HEK293 (cell line): ENCODE measurements around the gene SMAD7.

Experiments used
- AEBP2 ChIP-seq: fragments of 450-650 bp; formaldehyde crosslinking; IDR thresholded peaks from 2 replicates; pipeline ENCODE4 v1.5.1; 2016; ENCODE audit warnings: missing biosample characterization, missing genetic modification characterization, borderline replicate concordance
- GFI1B ChIP-seq: fragments of 450-650 bp; formaldehyde crosslinking; IDR thresholded peaks from 2 replicates; pipeline ENCODE4 v1.5.1; 2016; ENCODE audit warnings: missing biosample characterization, missing genetic modification characterization
- KLF16 ChIP-seq: fragments of 450-650 bp; formaldehyde crosslinking; IDR thresholded peaks from 2 replicates; pipeline ENCODE4 v1.5.1; 2017; ENCODE audit warnings: missing biosample characterization, missing genetic modification characterization
- SCRT1 ChIP-seq: fragments of 450-650 bp; formaldehyde crosslinking; IDR thresholded peaks from 2 replicates; pipeline ENCODE4 v1.5.1; 2016; ENCODE audit warnings: missing biosample characterization, missing genetic modification characterization, borderline replicate concordance
- SP2 ChIP-seq: fragments of 450-650 bp; formaldehyde crosslinking; IDR thresholded peaks from 2 replicates; pipeline ENCODE4 v1.5.1; 2016; ENCODE audit warnings: missing biosample characterization, missing genetic modification characterization
- YY2 ChIP-seq: fragments of 450-650 bp; formaldehyde crosslinking; IDR thresholded peaks from 2 replicates; pipeline ENCODE4 v1.5.1; 2016; ENCODE audit warnings: missing biosample characterization, missing genetic modification characterization
- ZBTB44 ChIP-seq: fragments of 450-650 bp; IDR thresholded peaks from 2 replicates; pipeline ENCODE4 v1.5.1; 2018; ENCODE audit warnings: missing biosample characterization, mild to moderate bottlenecking, missing genetic modification characterization
- ZNF114 ChIP-seq: fragments of 450-650 bp; formaldehyde crosslinking; IDR thresholded peaks from 2 replicates; pipeline ENCODE4 v1.5.0; 2017; ENCODE audit warnings: missing biosample characterization, missing genetic modification characterization
- ZNF16 ChIP-seq: fragments of 450-650 bp; formaldehyde crosslinking; IDR thresholded peaks from 2 replicates; pipeline ENCODE4 v1.5.1; 2016; ENCODE audit warnings: low read depth, missing biosample characterization, missing genetic modification characterization
- ZNF23 ChIP-seq: fragments of 450-650 bp; formaldehyde crosslinking; IDR thresholded peaks from 2 replicates; pipeline ENCODE4 v1.5.1; 2016; ENCODE audit warnings: missing biosample characterization, missing genetic modification characterization, borderline replicate concordance
- ZNF394 ChIP-seq: fragments of 450-650 bp; formaldehyde crosslinking; IDR thresholded peaks from 2 replicates; pipeline ENCODE4 v1.5.1; 2016; ENCODE audit warnings: missing biosample characterization, missing genetic modification characterization, mild to moderate bottlenecking, moderate library complexity, borderline replicate concordance
- ZNF423 ChIP-seq: fragments of 450-650 bp; formaldehyde crosslinking; IDR thresholded peaks from 2 replicates; pipeline ENCODE4 v1.5.1; 2016; ENCODE audit warnings: missing biosample characterization, missing genetic modification characterization
- ZNF510 ChIP-seq: fragments of 450-650 bp; formaldehyde crosslinking; IDR thresholded peaks from 2 replicates; pipeline ENCODE4 v1.5.1; 2018; ENCODE audit warnings: mild to moderate bottlenecking, missing genetic modification characterization, missing biosample characterization; ENCODE audit not compliant: insufficient replicate concordance
- ZNF529 ChIP-seq: fragments of 450-650 bp; formaldehyde crosslinking; IDR thresholded peaks from 2 replicates; pipeline ENCODE4 v1.5.1; 2017; ENCODE audit warnings: missing genetic modification characterization, missing biosample characterization; ENCODE audit not compliant: insufficient replicate concordance
- ZNF544 ChIP-seq: fragments of 450-650 bp; formaldehyde crosslinking; IDR thresholded peaks from 2 replicates; pipeline ENCODE4 v1.5.0; 2017; ENCODE audit warnings: missing biosample characterization, missing genetic modification characterization
- ZNF549 ChIP-seq: fragments of 450-650 bp; IDR thresholded peaks from 2 replicates; pipeline ENCODE4 v1.5.1; 2018; ENCODE audit warnings: missing biosample characterization, missing genetic modification characterization, mild to moderate bottlenecking, inconsistent platforms, moderate library complexity
- ZNF596 ChIP-seq: fragments of 450-650 bp; IDR thresholded peaks from 2 replicates; pipeline ENCODE4 v1.5.0; 2018; ENCODE audit warnings: missing biosample characterization, mild to moderate bottlenecking, missing genetic modification characterization, moderate library complexity
- ZNF660 ChIP-seq: fragments of 450-650 bp; IDR thresholded peaks from 2 replicates; pipeline ENCODE4 v1.5.1; 2018; ENCODE audit warnings: missing biosample characterization, mild to moderate bottlenecking, missing genetic modification characterization
- ZNF692 ChIP-seq: fragments of 450-650 bp; formaldehyde crosslinking; IDR thresholded peaks from 2 replicates; pipeline ENCODE4 v1.5.1; 2016; ENCODE audit warnings: missing biosample characterization, missing genetic modification characterization
- ZNF768 ChIP-seq: fragments of 450-650 bp; formaldehyde crosslinking; IDR thresholded peaks from 2 replicates; pipeline ENCODE4 v1.5.1; 2018; ENCODE audit warnings: missing biosample characterization, mild to moderate bottlenecking, missing genetic modification characterization
- ZNF776 ChIP-seq: fragments of 450-650 bp; formaldehyde crosslinking; IDR thresholded peaks from 2 replicates; pipeline ENCODE4 v1.5.0; 2017; ENCODE audit warnings: missing biosample characterization, missing genetic modification characterization, borderline replicate concordance
- ZNF792 ChIP-seq: fragments of 450-650 bp; formaldehyde crosslinking; IDR thresholded peaks from 2 replicates; pipeline ENCODE4 v1.5.1; 2016; ENCODE audit warnings: missing biosample characterization, missing genetic modification characterization
- TF ChIP-seq, protein P1 (sequence below): fragments of 450-650 bp; formaldehyde crosslinking; IDR thresholded peaks from 2 replicates; pipeline ENCODE4 v1.5.1; 2016; ENCODE audit warnings: missing biosample characterization, missing genetic modification characterization, low read depth
- TF ChIP-seq, protein P2 (sequence below): fragments of 450-650 bp; formaldehyde crosslinking; IDR thresholded peaks from 2 replicates; pipeline ENCODE4 v1.5.1; 2017; ENCODE audit warnings: missing biosample characterization, missing genetic modification characterization
- TF ChIP-seq, protein P3 (sequence below): fragments of 450-650 bp; formaldehyde crosslinking; IDR thresholded peaks from 2 replicates; pipeline ENCODE4 v1.5.1; 2016; ENCODE audit warnings: missing biosample characterization, missing genetic modification characterization
- TF ChIP-seq, protein P4 (sequence below): fragments of 450-650 bp; formaldehyde crosslinking; IDR thresholded peaks from 2 replicates; pipeline ENCODE4 v1.5.1; 2017; ENCODE audit warnings: missing biosample characterization, missing genetic modification characterization

Gene SMAD7

GRCh38 chr18:48983793-48984437 is 33.1 kb upstream of the SMAD7 start (continued):
- TF ChIP-seq AEBP2 (tag by site-specific recombination) = no peak
- TF ChIP-seq ZNF768 (tag by site-specific recombination) = no peak
- TF ChIP-seq SP2 (tag by site-specific recombination) = no peak
- TF ChIP-seq YY2 = no peak
- no peak for TF ChIP-seq ZNF16
- TF ChIP-seq, protein P1, sequence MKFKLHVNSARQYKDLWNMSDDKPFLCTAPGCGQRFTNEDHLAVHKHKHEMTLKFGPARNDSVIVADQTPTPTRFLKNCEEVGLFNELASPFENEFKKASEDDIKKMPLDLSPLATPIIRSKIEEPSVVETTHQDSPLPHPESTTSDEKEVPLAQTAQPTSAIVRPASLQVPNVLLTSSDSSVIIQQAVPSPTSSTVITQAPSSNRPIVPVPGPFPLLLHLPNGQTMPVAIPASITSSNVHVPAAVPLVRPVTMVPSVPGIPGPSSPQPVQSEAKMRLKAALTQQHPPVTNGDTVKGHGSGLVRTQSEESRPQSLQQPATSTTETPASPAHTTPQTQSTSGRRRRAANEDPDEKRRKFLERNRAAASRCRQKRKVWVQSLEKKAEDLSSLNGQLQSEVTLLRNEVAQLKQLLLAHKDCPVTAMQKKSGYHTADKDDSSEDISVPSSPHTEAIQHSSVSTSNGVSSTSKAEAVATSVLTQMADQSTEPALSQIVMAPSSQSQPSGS (tag by site-specific recombination) = no peak
- no peak for TF ChIP-seq ZNF529
- no peak for TF ChIP-seq ZNF596 (tag by site-specific recombination)
- TF ChIP-seq ZNF792 (tag by site-specific recombination) = peak; percentile 84
- peak; percentile 98 for TF ChIP-seq ZBTB44
- TF ChIP-seq, protein P2, sequence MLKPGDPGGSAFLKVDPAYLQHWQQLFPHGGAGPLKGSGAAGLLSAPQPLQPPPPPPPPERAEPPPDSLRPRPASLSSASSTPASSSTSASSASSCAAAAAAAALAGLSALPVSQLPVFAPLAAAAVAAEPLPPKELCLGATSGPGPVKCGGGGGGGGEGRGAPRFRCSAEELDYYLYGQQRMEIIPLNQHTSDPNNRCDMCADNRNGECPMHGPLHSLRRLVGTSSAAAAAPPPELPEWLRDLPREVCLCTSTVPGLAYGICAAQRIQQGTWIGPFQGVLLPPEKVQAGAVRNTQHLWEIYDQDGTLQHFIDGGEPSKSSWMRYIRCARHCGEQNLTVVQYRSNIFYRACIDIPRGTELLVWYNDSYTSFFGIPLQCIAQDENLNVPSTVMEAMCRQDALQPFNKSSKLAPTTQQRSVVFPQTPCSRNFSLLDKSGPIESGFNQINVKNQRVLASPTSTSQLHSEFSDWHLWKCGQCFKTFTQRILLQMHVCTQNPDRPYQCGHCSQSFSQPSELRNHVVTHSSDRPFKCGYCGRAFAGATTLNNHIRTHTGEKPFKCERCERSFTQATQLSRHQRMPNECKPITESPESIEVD (tag by site-specific recombination) = no peak
- TF ChIP-seq ZNF692 (tag by site-specific recombination) = peak; percentile 94
- peak; percentile 76; the same call in 1 of the 2 replicates for TF ChIP-seq SCRT1 (tag by site-specific recombination)
- TF ChIP-seq, protein P3, sequence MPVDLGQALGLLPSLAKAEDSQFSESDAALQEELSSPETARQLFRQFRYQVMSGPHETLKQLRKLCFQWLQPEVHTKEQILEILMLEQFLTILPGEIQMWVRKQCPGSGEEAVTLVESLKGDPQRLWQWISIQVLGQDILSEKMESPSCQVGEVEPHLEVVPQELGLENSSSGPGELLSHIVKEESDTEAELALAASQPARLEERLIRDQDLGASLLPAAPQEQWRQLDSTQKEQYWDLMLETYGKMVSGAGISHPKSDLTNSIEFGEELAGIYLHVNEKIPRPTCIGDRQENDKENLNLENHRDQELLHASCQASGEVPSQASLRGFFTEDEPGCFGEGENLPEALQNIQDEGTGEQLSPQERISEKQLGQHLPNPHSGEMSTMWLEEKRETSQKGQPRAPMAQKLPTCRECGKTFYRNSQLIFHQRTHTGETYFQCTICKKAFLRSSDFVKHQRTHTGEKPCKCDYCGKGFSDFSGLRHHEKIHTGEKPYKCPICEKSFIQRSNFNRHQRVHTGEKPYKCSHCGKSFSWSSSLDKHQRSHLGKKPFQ = peak; percentile 37
- peak; percentile 52; the same call in 1 of the 2 replicates for TF ChIP-seq ZNF544
- no peak for TF ChIP-seq ZNF114 (tag by site-specific recombination)
- TF ChIP-seq, protein P4, sequence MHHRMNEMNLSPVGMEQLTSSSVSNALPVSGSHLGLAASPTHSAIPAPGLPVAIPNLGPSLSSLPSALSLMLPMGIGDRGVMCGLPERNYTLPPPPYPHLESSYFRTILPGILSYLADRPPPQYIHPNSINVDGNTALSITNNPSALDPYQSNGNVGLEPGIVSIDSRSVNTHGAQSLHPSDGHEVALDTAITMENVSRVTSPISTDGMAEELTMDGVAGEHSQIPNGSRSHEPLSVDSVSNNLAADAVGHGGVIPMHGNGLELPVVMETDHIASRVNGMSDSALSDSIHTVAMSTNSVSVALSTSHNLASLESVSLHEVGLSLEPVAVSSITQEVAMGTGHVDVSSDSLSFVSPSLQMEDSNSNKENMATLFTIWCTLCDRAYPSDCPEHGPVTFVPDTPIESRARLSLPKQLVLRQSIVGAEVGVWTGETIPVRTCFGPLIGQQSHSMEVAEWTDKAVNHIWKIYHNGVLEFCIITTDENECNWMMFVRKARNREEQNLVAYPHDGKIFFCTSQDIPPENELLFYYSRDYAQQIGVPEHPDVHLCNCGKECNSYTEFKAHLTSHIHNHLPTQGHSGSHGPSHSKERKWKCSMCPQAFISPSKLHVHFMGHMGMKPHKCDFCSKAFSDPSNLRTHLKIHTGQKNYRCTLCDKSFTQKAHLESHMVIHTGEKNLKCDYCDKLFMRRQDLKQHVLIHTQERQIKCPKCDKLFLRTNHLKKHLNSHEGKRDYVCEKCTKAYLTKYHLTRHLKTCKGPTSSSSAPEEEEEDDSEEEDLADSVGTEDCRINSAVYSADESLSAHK (tag by site-specific recombination) = 0 out of 2 replicates have a peak, but pooled peaks have one; percentile 13
- no peak for TF ChIP-seq ZNF423 (tag by site-specific recombination)
- TF ChIP-seq ZNF660 (tag by site-specific recombination) = no peak
- TF ChIP-seq ZNF776 (tag by site-specific recombination) = peak; percentile 54; the same call in 1 of the 2 replicates
- TF ChIP-seq KLF16 (tag by site-specific recombination) = no peak
- no peak for TF ChIP-seq GFI1B (tag by site-specific recombination)
- TF ChIP-seq ZNF23 = no peak
- TF ChIP-seq ZNF549 (tag by site-specific recombination) = 0 out of 2 replicates have a peak, but pooled peaks have one; percentile 36
- no peak for TF ChIP-seq ZNF394
- TF ChIP-seq ZNF510 (tag by site-specific recombination) = peak; percentile 33
